Neuronal stem cell (in vitro differentiated cells): ENCODE measurements around the gene MBD3L3. TPM values are rescaled to one million over a fixed set of nuclear protein-coding genes. Genes with fewer than 3 reads are reported as not detected.
"Not testable (repeated sequence)": the region's sequence is repeated elsewhere in the genome, so short reads cannot be mapped to it uniquely, and the experiment has no call there.

Experiments used
- DNase-seq: peaks from one replicate; pipeline ENCODE4 v3.0.0-alpha.2; 2013; ENCODE audit warnings: low spot score
- H2AFZ ChIP-seq: one replicate; pipeline ENCODE4 v1.6.1; 2013; ENCODE audit warnings: mild to moderate bottlenecking, low read length, inconsistent platforms
- H2AK5ac ChIP-seq: 2 replicates; pipeline ENCODE4 v1.6.1; 2013; ENCODE audit warnings: low read depth, mild to moderate bottlenecking, inconsistent platforms, low read length, moderate library complexity, mixed read lengths
- H2BK120ac ChIP-seq: 2 replicates; pipeline ENCODE4 v1.6.1; 2013; ENCODE audit warnings: low read depth, mild to moderate bottlenecking, inconsistent platforms, low read length, moderate library complexity, mixed read lengths
- H2BK12ac ChIP-seq: one replicate; pipeline ENCODE4 v1.6.1; 2013; ENCODE audit warnings: low read length, inconsistent platforms
- H2BK15ac ChIP-seq: 2 replicates; pipeline ENCODE4 v1.6.1; 2013; ENCODE audit warnings: mild to moderate bottlenecking, low read length, inconsistent platforms, mixed read lengths
- H2BK5ac ChIP-seq: one replicate; pipeline ENCODE4 v1.6.1; 2013; ENCODE audit warnings: inconsistent platforms, mild to moderate bottlenecking, low read length, moderate library complexity
- H3K14ac ChIP-seq: one replicate; pipeline ENCODE4 v1.6.1; 2013; ENCODE audit warnings: low read length, inconsistent platforms
- H3K18ac ChIP-seq: 2 replicates; pipeline ENCODE4 v1.6.1; 2013; ENCODE audit warnings: low read length, inconsistent platforms
- H3K23ac ChIP-seq: 2 replicates; pipeline ENCODE4 v1.6.1; 2013; ENCODE audit warnings: low read depth, mild to moderate bottlenecking, mixed read lengths, low read length, inconsistent platforms; ENCODE audit not compliant: poor library complexity
- H3K27ac ChIP-seq: replicated peaks from 3 replicates; pipeline ENCODE4 v1.5.1; 2013; ENCODE audit warnings: low read length, inconsistent platforms
- H3K27me3 ChIP-seq, 3 experiments: 2 replicates each; pipeline ENCODE4 v1.6.1; 2013; ENCODE audit warnings: low read length in 3 of 3, mild to moderate bottlenecking in 2 of 3, inconsistent platforms in 1 of 3, low read depth in 1 of 3, mixed read lengths in 1 of 3, moderate library complexity in 1 of 3; ENCODE audit not compliant: control insufficient read depth in 3 of 3, insufficient read depth in 3 of 3
- H3K36me3 ChIP-seq, 2 donors: replicated peaks in 1 of 2; 2 replicates each; pipeline ENCODE4 v1.6.1; 2013; ENCODE audit warnings: low read length in 2 of 2; ENCODE audit not compliant: control insufficient read depth in 2 of 2, insufficient read depth in 2 of 2
- H3K4ac ChIP-seq: 2 replicates; pipeline ENCODE4 v1.6.1; 2013; ENCODE audit warnings: inconsistent platforms, mild to moderate bottlenecking, low read length, moderate library complexity
- H3K4me1 ChIP-seq, 2 donors: 1 replicate in 1 of 2; 2 replicates in 1 of 2; pipeline ENCODE4 v1.6.1; 2013; ENCODE audit warnings: low read length in 2 of 2, low read depth in 1 of 2; ENCODE audit not compliant: control insufficient read depth in 2 of 2, insufficient read depth in 1 of 2
- H3K4me2 ChIP-seq: one replicate; pipeline ENCODE4 v1.6.1; 2013; ENCODE audit warnings: mild to moderate bottlenecking, low read length, inconsistent platforms; ENCODE audit not compliant: insufficient read depth, poor library complexity, severe bottlenecking
- H3K4me3 ChIP-seq, 2 donors: 2 replicates each; pipeline ENCODE4 v1.5.1; 2013; ENCODE audit warnings: low read length in 2 of 2, mild to moderate bottlenecking in 2 of 2, inconsistent platforms in 1 of 2, moderate library complexity in 1 of 2
- H3K79me1 ChIP-seq: one replicate; pipeline ENCODE4 v1.6.1; 2013; ENCODE audit warnings: low read depth, mild to moderate bottlenecking, inconsistent platforms, low read length, moderate library complexity
- H3K9ac ChIP-seq: one replicate; pipeline ENCODE4 v1.6.1; 2013; ENCODE audit warnings: mild to moderate bottlenecking, low read depth, low read length, inconsistent platforms; ENCODE audit not compliant: poor library complexity
- H3K9me3 ChIP-seq, 2 donors: replicated peaks in 1 of 2; 2 replicates each; pipeline versions ENCODE3 to v1.6.1; 2013; ENCODE audit warnings: low read length in 2 of 2, mild to moderate bottlenecking in 2 of 2, inconsistent platforms in 1 of 2, low read depth in 1 of 2, mixed read lengths in 1 of 2, moderate library complexity in 1 of 2; ENCODE audit not compliant: control insufficient read depth in 2 of 2, insufficient read depth in 1 of 2
- H4K8ac ChIP-seq: one replicate; pipeline ENCODE4 v1.6.1; 2013; ENCODE audit warnings: low read depth, mild to moderate bottlenecking, inconsistent platforms, low read length, moderate library complexity
- H4K91ac ChIP-seq: one replicate; pipeline ENCODE4 v1.6.1; 2013; ENCODE audit warnings: low read length, low read depth, mild to moderate bottlenecking, inconsistent platforms; ENCODE audit not compliant: poor library complexity
- WGBS, 2 donors: extraction: QIAGEN DNeasy Blood & Tissue Kit; methylation state at CpG; one replicate each; pipeline ENCODE4 v1.1.7; 2013; ENCODE audit warnings: missing lambda C conversion rate in 2 of 2, mixed read lengths in 1 of 2; ENCODE audit not compliant: insufficient read length in 2 of 2, insufficient replicate concordance in 1 of 2; ENCODE audit errors: extremely low coverage in 2 of 2; 5-methylcytosine and 5-hydroxymethylcytosine counted together
- polyA plus RNA-seq, 2 experiments: library from polyadenylated mRNA; stranded (reverse); fragments of 200-250 nt; gene quantifications; one replicate each; pipeline ENCODE4 v1.2.3, GENCODE V29; 2013

Gene MBD3L3
- not detected for polyA plus RNA-seq (2013, experiment 1 of 2)
- not detected for polyA plus RNA-seq (2013, experiment 2 of 2)

GRCh38 chr19:7058576-7058975 lies at the start of gene MBD3L3:
Gene MBD3L3, minus strand, starts transcription at chr19:7058676. Its CDS starts 71 bp downstream, at chr19:7058605.
- H3K4me3 ChIP-seq, H2AFZ ChIP-seq, H4K8ac ChIP-seq, H3K9me3 ChIP-seq, H3K36me3 ChIP-seq, H4K91ac ChIP-seq, H3K27ac ChIP-seq, H3K79me1 ChIP-seq, H2BK12ac ChIP-seq, H3K14ac ChIP-seq, H3K4me2 ChIP-seq, H3K18ac ChIP-seq, DNase-seq, H3K4ac ChIP-seq, H2AK5ac ChIP-seq, H3K27me3 ChIP-seq, H2BK120ac ChIP-seq, H3K23ac ChIP-seq, H2BK15ac ChIP-seq, H2BK5ac ChIP-seq, H3K4me1 ChIP-seq, H3K9ac ChIP-seq: not testable (repeated sequence)
- no CpG with 5 or more reads among the region's 8 CpGs for WGBS, 2 donors

GRCh38 chr19:7106711-7107657 lies 48.5 kb upstream of the MBD3L3 start:
- H4K8ac ChIP-seq, result peak overlapping the region; percentile 70
- 100% methylated on average over 3 to 7 of the region's 10 CpGs for WGBS, 2 donors
- no peak overlapping the region for H3K18ac ChIP-seq
- no peak overlapping the region for H3K23ac ChIP-seq
- no peak overlapping the region for H2BK5ac ChIP-seq
- no peaks in the 10 kb centered on the region for H3K79me1 ChIP-seq
- H3K4me1 ChIP-seq, result no peaks in the 10 kb centered on the region
- no peak overlapping the region for H2AK5ac ChIP-seq
- no peak overlapping the region for H2AFZ ChIP-seq
- H3K36me3 ChIP-seq, result no peaks in the 10 kb centered on the region
- peaks cover 5 to 8% of the 10 kb centered on the region in 2 donors for H3K9me3 ChIP-seq
- no peak overlapping the region for H2BK120ac ChIP-seq
- H3K4me3 ChIP-seq, result no peak overlapping the region
- no peak for DNase-seq
- H3K4ac ChIP-seq, result no peak overlapping the region
- H2BK15ac ChIP-seq, result no peak overlapping the region
- H4K91ac ChIP-seq, result no peak overlapping the region
- H3K4me2 ChIP-seq, result no peak overlapping the region
- no peak overlapping the region for H3K14ac ChIP-seq
- H3K27me3 ChIP-seq, result peaks cover 0 to 3% (median 0%) of the 10 kb centered on the region in 3 experiments
- H3K9ac ChIP-seq, result no peak overlapping the region
- no peak overlapping the region for H3K27ac ChIP-seq
- H2BK12ac ChIP-seq, result no peak overlapping the region

GRCh38 chr19:7104747-7105447 lies 46.4 kb upstream of the MBD3L3 start:
- Histone ChIP-seq H3K14ac (no peak overlapping the region), H2AK5ac (no peak overlapping the region), H3K9ac (no peak overlapping the region), H3K4me1 (peaks cover 0 to under 1% of the 10 kb centered on the region in 2 donors), H3K36me3 (no peaks in the 10 kb centered on the region), H3K23ac (no peak overlapping the region), H3K9me3 (peaks cover 5 to 8% of the 10 kb centered on the region in 2 donors), H3K79me1 (no peaks in the 10 kb centered on the region), H3K4ac (no peak overlapping the region), H3K18ac (no peak overlapping the region), H4K91ac (no peak overlapping the region), H3K27ac (no peak overlapping the region), H3K4me3 (no peak overlapping the region), H2AFZ (no peak overlapping the region), H2BK12ac (no peak overlapping the region), H3K27me3 (peaks cover 0 to 3% (median 0%) of the 10 kb centered on the region in 3 experiments), H2BK120ac (no peak overlapping the region), H2BK5ac (no peak overlapping the region), H3K4me2 (no peak overlapping the region), H4K8ac (no peak overlapping the region), H2BK15ac (no peak overlapping the region)
- DNase-seq, result no peak
